H1 (cell line): ENCODE results near the gene FOXP2. TPM values are rescaled to one million over a fixed set of nuclear protein-coding genes. Genes with fewer than 3 reads are reported as not detected.
A peak's percentile ranks its signal among the peaks of the same experiment; 100 is the strongest.

Experiments used
- CHD7 ChIP-seq: fragments of 300-600 bp; sonication (generic); IDR thresholded peaks from 2 replicates; pipeline ENCODE4 v1.7.1; 2012; ENCODE audit warnings: low read length, moderate library complexity, mild to moderate bottlenecking, inconsistent platforms; ENCODE audit not compliant: insufficient replicate concordance
- EP300 ChIP-seq, 2 experiments: IDR thresholded peaks; 1 replicate in 1 of 2; 2 replicates in 1 of 2; pipeline ENCODE4 v1.6.1; 2011 to 2012; ENCODE audit warnings: low read depth in 2 of 2, low read length in 2 of 2, mild to moderate bottlenecking in 2 of 2, borderline replicate concordance in 1 of 2, inconsistent platforms in 1 of 2, moderate library complexity in 1 of 2
- GABPA ChIP-seq: IDR thresholded peaks from 2 replicates; pipeline ENCODE4 v1.6.1; 2011; ENCODE audit warnings: mild to moderate bottlenecking, low read length, moderate library complexity, borderline replicate concordance; ENCODE audit not compliant: insufficient read depth
- GTF2F1 ChIP-seq: IDR thresholded peaks from 2 replicates; pipeline ENCODE4 v1.6.1; 2012; ENCODE audit warnings: low read depth, low read length, improper control_type of control experiment, borderline replicate concordance
- MAFK ChIP-seq: IDR thresholded peaks from 2 replicates; pipeline ENCODE4 v1.6.1; 2012; ENCODE audit warnings: low read depth, mild to moderate bottlenecking, improper control_type of control experiment, low read length
- POLR2AphosphoS5 ChIP-seq: IDR thresholded peaks from 2 replicates; pipeline ENCODE4 v1.6.1; 2011; ENCODE audit warnings: low read depth, low read length
- SIN3A ChIP-seq, 2 experiments: IDR thresholded peaks in 1 of 2; conservative IDR thresholded peaks in 1 of 2; 2 replicates each; pipeline ENCODE4 v1.6.1; 2011 to 2012; ENCODE audit warnings: low read length in 2 of 2, improper control_type of control experiment in 1 of 2, low read depth in 1 of 2, mild to moderate bottlenecking in 1 of 2
- TCF12 ChIP-seq: IDR thresholded peaks from 2 replicates; pipeline ENCODE4 v1.6.1; 2011; ENCODE audit warnings: low read depth, mild to moderate bottlenecking, low read length
- YY1 ChIP-seq: IDR thresholded peaks from 2 replicates; pipeline ENCODE4 v1.6.1; 2011; ENCODE audit warnings: low read depth, mild to moderate bottlenecking, low read length
- polyA plus RNA-seq, 7 experiments: library from polyadenylated mRNA; depleted of rRNA in 3 of 7; stranded (reverse) in 5 of 7; unstranded in 2 of 7; fragments of >200 nt in 5 of 7; fragments of 200-250 nt in 2 of 7; gene quantifications; 1 replicate in 5 of 7; 2 replicates in 1 of 7; 4 replicates in 1 of 7; pipeline versions ENCODE4 v1.2.1 to v1.2.3, GENCODE V29; 2011 to 2013; ENCODE audit warnings: missing spikeins in 2 of 7, mixed read lengths in 2 of 7
- total RNA-seq: library from RNA; stranded (reverse); fragmentation: NEBNext Ultra II Directional; extraction: Animal tissue kit (Norgen Biotek cat#: 25700); gene quantifications from 2 replicates; pipeline ENCODE4 v1.2.1, GENCODE V29; 2021

FOXP2 gene
- total and polyA plus RNA-seq, 2 of the 8 experiments (the other 6 are each of a cell fraction or from before 2014, with no cell fraction given), result 0.09 to 0.43 TPM

- peak; percentile 99 for TF ChIP-seq CHD7
- TF ChIP-seq YY1, result no peak
- TF ChIP-seq EP300 (IDR thresholded peaks at IDR 0.05; ENCODE audit: borderline replicate concordance in 1 of 2, low read depth in 2 of 2, low read length in 2 of 2), result no peak
- TF ChIP-seq MAFK, result peak; percentile 30; the same call in 1 of the 2 replicates
- TF ChIP-seq GABPA, result no peak
- no peak for TF ChIP-seq GTF2F1
- no peak for TF ChIP-seq TCF12
- no peak for TF ChIP-seq SIN3A (conservative IDR thresholded peaks at IDR 0.05 in 1 of 2, IDR thresholded peaks at IDR 0.05 in 1 of 2; ENCODE audit: low read depth in 1 of 2, low read length in 2 of 2)
- no peak for TF ChIP-seq POLR2AphosphoS5
- TF ChIP-seq, all 59 proteins: peak for 2
Measured at GRCh38 chr7:114414156-114415063, at the start of gene FOXP2 (continued).
